OCI-LY3 (cell line): Measurements from ENCODE around the gene CFAP410.

ENCODE experiments used
- EZH2phosphoT487 ChIP-seq: fragments of 200-600 bp; shearing (Covaris generic); IDR thresholded peaks from 2 replicates; pipeline ENCODE4 v1.6.1; 2018; ENCODE audit warnings: antibody characterized with exemption, mixed run types, low read depth
- TF ChIP-seq, protein P1 (sequence below): fragments of 200-600, 300-600 bp; sonication (generic); IDR thresholded peaks from 2 replicates; pipeline ENCODE4 v1.5.1; 2014; ENCODE audit warnings: antibody characterized with exemption, low read length, low read depth

DNA sequence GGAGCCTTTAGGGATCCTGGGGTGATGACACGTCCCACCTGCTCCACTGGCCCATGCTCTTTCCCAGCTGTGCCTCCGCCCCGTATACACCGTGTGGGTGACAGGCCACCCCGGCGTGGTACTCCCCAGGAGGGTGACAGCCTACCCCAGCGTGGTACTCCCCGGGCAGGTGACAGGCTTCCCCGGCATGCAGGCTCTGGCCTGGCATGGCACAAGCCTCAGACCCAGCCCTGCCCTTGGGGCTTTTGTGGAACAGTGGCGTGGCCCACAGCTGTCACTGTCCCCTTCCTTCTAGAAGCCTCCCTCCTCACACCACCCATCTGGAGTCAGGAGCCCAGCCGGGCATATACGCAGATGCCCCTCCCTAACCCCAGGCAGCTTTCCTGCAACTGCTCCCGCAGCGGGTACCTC lies 44.0 kb downstream of the CFAP410 start:
- TF ChIP-seq, protein P1, sequence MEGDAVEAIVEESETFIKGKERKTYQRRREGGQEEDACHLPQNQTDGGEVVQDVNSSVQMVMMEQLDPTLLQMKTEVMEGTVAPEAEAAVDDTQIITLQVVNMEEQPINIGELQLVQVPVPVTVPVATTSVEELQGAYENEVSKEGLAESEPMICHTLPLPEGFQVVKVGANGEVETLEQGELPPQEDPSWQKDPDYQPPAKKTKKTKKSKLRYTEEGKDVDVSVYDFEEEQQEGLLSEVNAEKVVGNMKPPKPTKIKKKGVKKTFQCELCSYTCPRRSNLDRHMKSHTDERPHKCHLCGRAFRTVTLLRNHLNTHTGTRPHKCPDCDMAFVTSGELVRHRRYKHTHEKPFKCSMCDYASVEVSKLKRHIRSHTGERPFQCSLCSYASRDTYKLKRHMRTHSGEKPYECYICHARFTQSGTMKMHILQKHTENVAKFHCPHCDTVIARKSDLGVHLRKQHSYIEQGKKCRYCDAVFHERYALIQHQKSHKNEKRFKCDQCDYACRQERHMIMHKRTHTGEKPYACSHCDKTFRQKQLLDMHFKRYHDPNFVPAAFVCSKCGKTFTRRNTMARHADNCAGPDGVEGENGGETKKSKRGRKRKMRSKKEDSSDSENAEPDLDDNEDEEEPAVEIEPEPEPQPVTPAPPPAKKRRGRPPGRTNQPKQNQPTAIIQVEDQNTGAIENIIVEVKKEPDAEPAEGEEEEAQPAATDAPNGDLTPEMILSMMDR: no peak
- no peak for TF ChIP-seq EZH2phosphoT487
